ENCODE data around the gene KRTAP10-1.

The KRTAP10-1 gene

DNA sequence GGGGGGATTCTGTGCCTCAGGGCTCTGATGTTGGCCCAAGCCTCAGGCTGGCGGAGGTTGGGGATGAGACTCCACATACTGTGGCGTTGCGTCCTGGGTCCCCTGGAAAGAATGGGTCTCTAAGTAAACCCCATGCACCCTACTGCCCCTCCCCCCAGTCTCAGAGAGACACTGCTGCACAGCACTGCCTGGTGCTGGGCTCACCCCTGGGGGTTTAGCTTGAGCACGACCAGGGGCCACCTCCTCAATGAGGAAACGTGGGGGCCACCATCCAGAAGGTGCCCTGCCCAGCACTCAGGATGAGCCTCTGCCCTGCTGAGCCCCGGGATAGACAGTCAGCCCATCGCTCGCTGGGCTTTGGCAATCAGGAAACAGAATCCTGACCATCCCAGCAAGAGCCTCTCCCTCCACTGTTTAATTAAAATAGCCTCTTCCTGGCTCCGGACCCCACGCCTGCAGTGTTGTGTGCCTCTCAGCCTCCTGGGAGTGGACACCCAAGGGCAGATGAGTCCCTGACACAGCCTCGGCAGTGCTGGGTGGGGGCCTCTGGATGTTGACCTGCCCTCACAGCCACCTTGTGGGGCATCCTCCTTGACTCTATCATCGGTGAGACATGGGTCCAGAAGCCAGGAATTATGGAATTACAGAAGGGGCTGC lies 30.0 kb upstream of the KRTAP10-1 start:
- in situ Hi-C loops (cut with MboI; ENCODE audit: low pct_unique_long_range_greater_than_20kb, low sequenced_read_pairs, unreplicated experiment): no loop called here
- no peak for DNase-seq (ENCODE audit: low spot score)
- TF ChIP-seq CTCF (IDR thresholded peaks at IDR 0.05; ENCODE audit: extremely low read depth, insufficient read depth, missing control alignments): no peak

DNA sequence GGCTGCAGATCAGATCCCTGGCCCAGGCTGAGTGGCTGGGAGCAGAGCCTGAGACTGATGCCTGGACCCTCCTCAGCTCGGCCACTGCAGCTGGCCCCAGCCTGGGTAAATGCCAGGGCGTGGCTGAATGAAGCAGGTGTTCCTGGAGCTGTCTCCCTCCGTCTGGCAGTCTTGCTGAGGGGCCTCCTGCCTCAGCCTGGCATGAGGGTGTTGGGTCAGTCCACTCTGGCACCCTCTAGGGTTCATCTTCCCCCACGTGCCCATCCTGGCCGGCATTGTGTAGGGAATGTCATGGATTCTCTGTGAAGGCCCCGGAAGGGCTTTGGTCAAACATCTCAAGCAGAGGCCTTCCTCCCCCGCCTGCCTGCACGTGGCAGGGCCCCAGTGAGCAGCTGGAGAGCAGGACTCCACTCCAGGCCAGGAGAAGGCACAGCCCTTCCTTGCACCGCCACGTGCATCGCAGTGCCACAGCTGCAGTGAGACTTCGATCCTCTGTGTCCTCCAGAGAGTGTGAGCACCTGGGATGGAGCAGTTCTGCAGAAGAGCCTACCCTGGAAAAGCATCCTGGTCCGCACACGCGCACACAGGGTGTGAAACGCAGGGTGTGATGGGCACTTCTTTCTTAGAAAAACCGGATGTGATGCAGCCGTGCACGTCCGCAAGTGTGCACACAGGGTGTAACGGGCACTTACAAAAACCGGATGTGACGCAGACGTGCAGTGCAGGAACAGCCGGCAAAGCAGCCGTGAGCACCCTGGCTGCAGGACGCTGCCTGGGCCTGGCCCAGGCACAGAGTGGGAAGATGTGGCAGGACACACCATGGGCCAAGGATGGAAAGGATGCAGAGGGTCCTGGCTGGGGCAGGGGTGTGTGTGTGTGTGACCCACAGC lies 28.9 kb upstream of the KRTAP10-1 start:
- in situ Hi-C loops (cut with MboI; ENCODE audit: low pct_unique_long_range_greater_than_20kb, low sequenced_read_pairs, unreplicated experiment): no loop called here
- DNase-seq (ENCODE audit: low spot score): no peak
- no peak for TF ChIP-seq CTCF (IDR thresholded peaks at IDR 0.05; ENCODE audit: extremely low read depth, insufficient read depth, missing control alignments)

DNA sequence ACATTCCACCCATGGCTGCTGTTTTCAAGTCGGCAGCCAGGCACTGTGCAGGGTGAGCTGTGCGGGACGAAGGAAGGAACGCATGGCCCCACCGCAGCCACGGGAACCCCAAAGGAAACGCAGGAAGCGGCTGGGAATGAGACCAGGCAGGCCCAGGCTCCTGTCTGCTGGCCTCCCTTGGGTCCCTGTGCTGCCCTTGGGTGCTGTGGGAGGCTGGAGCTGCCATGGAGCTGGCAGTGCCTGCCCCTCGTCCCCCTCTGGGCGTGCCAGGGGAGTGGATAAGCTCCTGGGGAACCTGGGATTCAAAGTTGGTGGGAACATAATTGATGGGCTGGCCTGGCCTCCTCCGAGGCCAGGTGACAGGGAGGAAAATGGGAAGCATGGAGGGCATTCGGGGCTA lies 28.3 kb upstream of the KRTAP10-1 start:
- no peak for TF ChIP-seq CTCF (IDR thresholded peaks at IDR 0.05; ENCODE audit: extremely low read depth, insufficient read depth, missing control alignments)
- DNase-seq (ENCODE audit: low spot score): no peak
- in situ Hi-C loops (cut with MboI; ENCODE audit: low pct_unique_long_range_greater_than_20kb, low sequenced_read_pairs, unreplicated experiment): no loop called here

DNA sequence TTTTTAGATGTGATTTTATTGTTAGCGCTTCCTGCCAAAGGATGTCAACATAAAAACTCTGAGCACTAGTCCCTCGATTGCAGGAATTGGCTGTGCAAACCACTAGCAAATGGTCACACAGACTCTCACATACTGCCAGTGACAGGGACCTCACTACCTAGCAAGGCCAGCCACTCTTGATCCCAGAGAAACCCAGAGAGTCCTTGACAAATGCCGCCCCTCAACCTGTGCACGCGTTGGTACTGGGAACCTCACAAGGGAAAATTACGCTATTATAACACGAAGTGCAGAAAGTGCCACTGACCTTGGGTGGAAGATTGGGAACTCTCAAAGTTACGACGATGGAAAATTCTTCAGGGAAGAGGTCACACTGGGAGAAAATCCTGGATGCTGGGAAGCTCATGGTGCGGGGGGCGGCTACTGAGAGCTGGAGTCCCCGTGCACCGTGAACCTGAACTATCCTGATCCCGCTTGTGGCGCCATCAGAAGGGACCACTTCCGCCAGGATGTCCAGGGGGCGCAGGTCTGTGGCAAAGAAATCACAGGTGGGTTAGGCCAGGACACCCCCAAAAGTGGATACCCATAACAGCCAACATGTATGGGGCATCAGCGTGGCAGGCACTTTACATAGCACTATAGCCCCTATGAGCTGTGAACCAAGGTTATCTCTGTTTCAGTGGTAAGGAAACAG lies 27.6 kb upstream of the KRTAP10-1 start:
- TF ChIP-seq CTCF (IDR thresholded peaks at IDR 0.05; ENCODE audit: extremely low read depth, insufficient read depth, missing control alignments): no peak
- no peak for DNase-seq (ENCODE audit: low spot score)
- in situ Hi-C loops (cut with MboI; ENCODE audit: low pct_unique_long_range_greater_than_20kb, low sequenced_read_pairs, unreplicated experiment): no loop called here

- in situ Hi-C loops (cut with MboI; ENCODE audit: low pct_unique_long_range_greater_than_20kb, low sequenced_read_pairs, unreplicated experiment): no loop called here
- no peak for DNase-seq (ENCODE audit: low spot score)
- TF ChIP-seq CTCF (IDR thresholded peaks at IDR 0.05; ENCODE audit: extremely low read depth, insufficient read depth, missing control alignments): no peak
Measured at GRCh38 chr21:44566403-44566802, 26.4 kb upstream of the KRTAP10-1 start.

DNA sequence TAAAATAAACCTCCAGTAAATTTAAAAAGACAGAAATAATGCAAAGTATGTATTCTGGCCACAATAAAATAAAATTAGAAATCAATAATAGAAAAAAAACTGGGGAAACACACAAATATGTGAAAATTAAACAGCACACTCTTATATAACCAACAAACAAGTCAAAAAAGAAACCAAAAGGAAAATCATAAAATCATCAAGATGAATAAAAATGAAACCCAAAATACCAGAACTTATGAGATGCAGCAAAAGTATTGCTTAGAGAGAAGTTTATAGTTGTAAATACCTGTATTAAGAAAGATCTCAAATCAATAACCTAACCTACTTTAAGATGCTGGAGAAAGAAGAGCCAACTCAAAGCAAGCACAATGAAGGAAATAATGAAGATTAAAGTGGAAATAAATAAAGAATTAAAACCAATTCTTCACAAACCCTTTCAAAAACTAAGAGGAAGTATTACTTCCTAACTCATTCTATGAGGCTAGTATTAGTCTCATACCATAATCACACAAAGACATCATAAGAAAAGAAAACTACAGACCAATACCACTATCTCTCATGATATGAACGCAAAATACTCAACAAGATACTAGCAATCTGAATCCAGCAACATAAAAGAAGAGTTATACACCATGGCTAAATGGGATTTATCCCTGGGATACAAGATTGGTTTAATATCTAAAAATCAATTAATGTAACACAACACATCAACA lies 25.0 kb upstream of the KRTAP10-1 start:
- in situ Hi-C loops (cut with MboI; ENCODE audit: low pct_unique_long_range_greater_than_20kb, low sequenced_read_pairs, unreplicated experiment): no loop called here
- no peak for TF ChIP-seq CTCF (IDR thresholded peaks at IDR 0.05; ENCODE audit: extremely low read depth, insufficient read depth, missing control alignments)
- no peak for DNase-seq (ENCODE audit: low spot score)

Data from GM13977 (cell line).